HepG2 (cell line): ENCODE data around the gene ANKRD11. TPM values are rescaled to one million over a fixed set of nuclear protein-coding genes. Genes with fewer than 3 reads are reported as not detected.

Experiments
- ATAC-seq: fragments of 200-7000 bp; cut with Tn5 transposase; 3 replicates; pipeline ENCODE4 v1.9.1; 2020; ENCODE audit warnings: mild to moderate bottlenecking, moderate library complexity
- BruUV-seq: library from RNA; stranded (reverse); fragments of 400-500 nt; replicated peaks from 2 replicates; lab custom pipeline; 2021; lab: Mats Ljungman, UMichigan
- CTCF ChIA-PET: fragments of 300-600 bp; formaldehyde crosslinking; extraction: SDS; loops from one replicate; lab custom pipeline; 2021; ENCODE audit warnings: low total read pairs, inconsistent platforms, low intra/inter-chr PET ratio; lab: Yijun Ruan, JAX
- POLR2A ChIA-PET: fragments of 350-600 bp; sonication (Branson Sonifier 250); formaldehyde crosslinking; loops from one replicate; lab custom pipeline; 2020; ENCODE audit warnings: antibody characterized with exemption, inconsistent platforms; lab: Yijun Ruan, JAX
- DNase-seq: peaks from one replicate; pipeline ENCODE4 v3.0.0-alpha.2; 2015; ENCODE audit warnings: low spot score
- FAIRE-seq: peaks from 3 replicates; lab custom pipeline; 2011; peaks lifted over from hg19 to GRCh38; lab: Jason Lieb, UNC
- H2AFZ ChIP-seq: one replicate; pipeline ENCODE4 v1.6.1; 2011; ENCODE audit warnings: low read length, inconsistent platforms
- H3K27ac ChIP-seq: fragments of 300-600 bp; 3 replicates; pipeline ENCODE4 v1.8.0; 2011; ENCODE audit warnings: mixed run types, mild to moderate bottlenecking, mixed read lengths, low read length, inconsistent platforms; ENCODE audit not compliant: insufficient read depth; ENCODE audit errors: extremely low read length
- H3K27me3 ChIP-seq, 2 experiments: fragments of 200-600 bp in 1 of 2; 2 replicates in 1 of 2; 3 replicates in 1 of 2; pipeline versions ENCODE4 v1.6.0 to v1.8.0; 2011; ENCODE audit warnings: low read length in 2 of 2, mild to moderate bottlenecking in 2 of 2, moderate library complexity in 2 of 2, inconsistent platforms in 1 of 2; ENCODE audit not compliant: insufficient read depth in 2 of 2, control insufficient read depth in 1 of 2
- H3K36me3 ChIP-seq, 2 experiments: fragments of 200-600 bp in 1 of 2; replicated peaks in 1 of 2; 2 replicates in 1 of 2; 3 replicates in 1 of 2; pipeline versions ENCODE4 v1.5.1 to v1.8.0; 2011; ENCODE audit warnings: low read length in 2 of 2, inconsistent platforms in 1 of 2; ENCODE audit not compliant: insufficient read depth in 2 of 2, control insufficient read depth in 1 of 2
- H3K4me1 ChIP-seq: 2 replicates; pipeline ENCODE4 v1.5.1; 2012; ENCODE audit warnings: low read length, inconsistent platforms; ENCODE audit not compliant: insufficient read depth
- H3K4me2 ChIP-seq: 2 replicates; pipeline ENCODE4 v1.6.0; 2011; ENCODE audit warnings: low read depth, low read length, inconsistent platforms
- H3K4me3 ChIP-seq, 3 experiments: fragments of 200-600 bp in 1 of 3; sonication (generic), shearing (Covaris generic) in 1 of 3; replicated peaks in 1 of 3; 2 replicates each; pipeline ENCODE4 v1.5.1; 2011 to 2016; ENCODE audit warnings: low read length in 3 of 3, inconsistent platforms in 2 of 3, low read depth in 2 of 3, mild to moderate bottlenecking in 2 of 3, control low read depth in 1 of 3, mixed read lengths in 1 of 3; ENCODE audit not compliant: insufficient read depth in 1 of 3
- H3K79me2 ChIP-seq: one replicate; pipeline ENCODE4 v1.6.1; 2011; ENCODE audit warnings: low read length, inconsistent platforms; ENCODE audit not compliant: insufficient read depth
- H3K9ac ChIP-seq: 2 replicates; pipeline ENCODE4 v1.6.0; 2011; ENCODE audit warnings: mild to moderate bottlenecking, low read depth, low read length, inconsistent platforms; ENCODE audit not compliant: insufficient read depth
- H3K9me3 ChIP-seq: 2 replicates; pipeline ENCODE4 v1.5.1; 2012; ENCODE audit warnings: mild to moderate bottlenecking, low read length
- H4K20me1 ChIP-seq: 2 replicates; pipeline ENCODE4 v1.6.0; 2011; ENCODE audit warnings: inconsistent platforms, mild to moderate bottlenecking, low read length, moderate library complexity; ENCODE audit not compliant: insufficient read depth
- POLR2AphosphoS2 ChIP-seq: IDR thresholded peaks from 2 replicates; pipeline ENCODE4 v1.6.1; 2011; ENCODE audit warnings: low read depth, low read length, improper control_type of control experiment
- RBM22 ChIP-seq: fragments of 200-400 bp; formaldehyde crosslinking; optimal IDR thresholded peaks from 2 replicates; pipeline ENCODE3; 2017; ENCODE audit warnings: mild to moderate bottlenecking, low read length, moderate library complexity
- SYNCRIP ChIP-seq: fragments of 200-400 bp; formaldehyde crosslinking; IDR thresholded peaks from 2 replicates; pipeline ENCODE4 v1.6.1; 2018; ENCODE audit warnings: mild to moderate bottlenecking, low read depth, low read length; ENCODE audit not compliant: insufficient read depth
- ZNF263 ChIP-seq: sonication (generic); formaldehyde crosslinking; IDR thresholded peaks from 2 replicates; pipeline ENCODE4 v1.4.0; 2020; ENCODE audit warnings: missing genetic modification reagents
- ZNF614 ChIP-seq: IDR thresholded peaks from 2 replicates; pipeline ENCODE4 v1.6.1; 2018; ENCODE audit warnings: missing biosample characterization, missing genetic modification reagents, inconsistent platforms, borderline replicate concordance
- ZNF7 ChIP-seq: IDR thresholded peaks from 2 replicates; pipeline ENCODE4 v1.6.1; 2016; ENCODE audit warnings: missing biosample characterization, missing genetic modification reagents
- ZNF878 ChIP-seq: sonication (generic); formaldehyde crosslinking; IDR thresholded peaks from 2 replicates; pipeline ENCODE4 v1.8.1; 2023; ENCODE audit warnings: mild to moderate bottlenecking, missing genetic modification reagents, moderate library complexity
- WGBS: methylation state at CpG from one replicate; pipeline ENCODE4 v1.1.6; 2017; ENCODE audit warnings: low lambda C conversion rate; 5-methylcytosine and 5-hydroxymethylcytosine counted together
- in situ Hi-C: cut with HindIII; loops from 2 replicates; pipeline ENCODE4 v1.10.0; 2017; ENCODE audit warnings: low pct_unique_long_range_greater_than_20kb; ENCODE audit not compliant: extremely low pct_ligation_motif_present
- intact Hi-C: fragments of 100-400 bp; cut with micrococcal nuclease; formaldehyde crosslinking; loops from one replicate; pipeline ENCODE4 v1.10.0; 2022; ENCODE audit not compliant: unreplicated experiment
- polyA plus RNA-seq, 8 experiments: library from polyadenylated mRNA; depleted of rRNA in 3 of 8; stranded (reverse) in 7 of 8; unstranded in 1 of 8; fragments of >200 nt; fragmentation: Illumina TruSeq in 4 of 8; extraction: Trizol in 4 of 8; gene quantifications; 2 replicates each; pipeline versions ENCODE4 v1.2.1 to v1.2.3, GENCODE V29; 2011 to 2016; ENCODE audit warnings: low read depth in 4 of 8, missing spikeins in 1 of 8, mixed read lengths in 1 of 8; ENCODE audit not compliant: insufficient read depth in 1 of 8
- total RNA-seq, 5 experiments: library from RNA; depleted of rRNA; stranded (reverse); fragments of >200 nt; fragmentation: Illumina TruSeq; extraction: Trizol; gene quantifications; 2 replicates each; pipeline ENCODE4 v1.2.3, GENCODE V29; 2016; ENCODE audit warnings: low read depth in 1 of 5
- TF ChIP-seq, protein P1 (sequence below): sonication (generic); formaldehyde crosslinking; IDR thresholded peaks from 2 replicates; pipeline ENCODE4 v1.4.0; 2020; ENCODE audit warnings: missing genetic modification reagents, mild to moderate bottlenecking, borderline replicate concordance
- TF ChIP-seq, protein P2 (sequence below): sonication (generic); formaldehyde crosslinking; IDR thresholded peaks from 2 replicates; pipeline ENCODE4 v1.9.0; 2021; ENCODE audit warnings: missing genetic modification reagents, borderline replicate concordance
- TF ChIP-seq, protein P3 (sequence below): sonication (generic); formaldehyde crosslinking; IDR thresholded peaks from 2 replicates; pipeline ENCODE4 v1.4.0; 2020; ENCODE audit warnings: mild to moderate bottlenecking, missing genetic modification reagents, borderline replicate concordance

ANKRD11 gene
- total and polyA plus RNA-seq, 2 of the 13 experiments (the other 11 are each of a cell fraction or from before 2014, with no cell fraction given) = 21.4 to 38.4 TPM

DNA sequence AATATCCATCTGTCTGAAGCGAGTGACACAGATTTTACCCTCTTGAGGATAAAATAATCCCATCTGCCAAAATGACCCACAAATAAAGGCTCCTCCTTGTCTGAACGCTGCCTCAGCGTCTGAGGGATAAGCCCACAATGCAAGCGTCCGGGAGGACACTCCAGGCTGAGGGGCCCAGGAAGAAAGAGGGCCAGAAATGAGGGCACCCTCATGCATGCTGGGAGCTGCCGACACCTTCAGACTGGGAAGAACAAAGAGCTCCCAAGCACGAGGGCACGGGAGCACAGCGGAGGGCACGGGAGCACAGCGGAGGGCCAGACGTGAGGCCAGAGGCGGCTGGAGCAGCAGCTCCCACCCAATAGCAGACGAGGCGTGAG is 145.9 kb downstream of the ANKRD11 start:
- BruUV-seq = no TSS peak
- Histone ChIP-seq H4K20me1 (peaks cover 97% of the 10 kb centered on the region), H3K4me1 (peaks cover 56% of the 10 kb centered on the region), H3K9ac (no peak overlapping the region), H2AFZ (no peak overlapping the region), H3K36me3 (peaks cover 0 to 5% of the 10 kb centered on the region in 2 experiments; a peak in 2 of 5 replicates), H3K27ac (no peak overlapping the region), H3K9me3 (no peaks in the 10 kb centered on the region), H3K79me2 (peaks cover 99% of the 10 kb centered on the region), H3K4me2 (no peak overlapping the region), H3K27me3 (no peaks in the 10 kb centered on the region), H3K4me3 (no peak overlapping the region)
- no peak for FAIRE-seq
- intact Hi-C loops (no loop called here), in situ Hi-C loops (no loop called here)
- POLR2A ChIA-PET = no interaction called here
- CTCF ChIA-PET = no interaction called here
- DNase-seq = no peak
- ATAC-seq = no peak
- WGBS = 95% methylated on average over 15 of the region's 15 CpGs
- no peak for TF ChIP-seq ZNF614 (CRISPR knock-in tag)
- TF ChIP-seq ZNF263 (CRISPR knock-in tag) = peak; percentile 81
- no peak for TF ChIP-seq ZNF878
- TF ChIP-seq, protein P1, sequence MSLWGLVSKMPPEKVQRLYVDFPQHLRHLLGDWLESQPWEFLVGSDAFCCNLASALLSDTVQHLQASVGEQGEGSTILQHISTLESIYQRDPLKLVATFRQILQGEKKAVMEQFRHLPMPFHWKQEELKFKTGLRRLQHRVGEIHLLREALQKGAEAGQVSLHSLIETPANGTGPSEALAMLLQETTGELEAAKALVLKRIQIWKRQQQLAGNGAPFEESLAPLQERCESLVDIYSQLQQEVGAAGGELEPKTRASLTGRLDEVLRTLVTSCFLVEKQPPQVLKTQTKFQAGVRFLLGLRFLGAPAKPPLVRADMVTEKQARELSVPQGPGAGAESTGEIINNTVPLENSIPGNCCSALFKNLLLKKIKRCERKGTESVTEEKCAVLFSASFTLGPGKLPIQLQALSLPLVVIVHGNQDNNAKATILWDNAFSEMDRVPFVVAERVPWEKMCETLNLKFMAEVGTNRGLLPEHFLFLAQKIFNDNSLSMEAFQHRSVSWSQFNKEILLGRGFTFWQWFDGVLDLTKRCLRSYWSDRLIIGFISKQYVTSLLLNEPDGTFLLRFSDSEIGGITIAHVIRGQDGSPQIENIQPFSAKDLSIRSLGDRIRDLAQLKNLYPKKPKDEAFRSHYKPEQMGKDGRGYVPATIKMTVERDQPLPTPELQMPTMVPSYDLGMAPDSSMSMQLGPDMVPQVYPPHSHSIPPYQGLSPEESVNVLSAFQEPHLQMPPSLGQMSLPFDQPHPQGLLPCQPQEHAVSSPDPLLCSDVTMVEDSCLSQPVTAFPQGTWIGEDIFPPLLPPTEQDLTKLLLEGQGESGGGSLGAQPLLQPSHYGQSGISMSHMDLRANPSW (CRISPR knock-in tag) = no peak
- TF ChIP-seq SYNCRIP = no peak
- TF ChIP-seq, protein P2, sequence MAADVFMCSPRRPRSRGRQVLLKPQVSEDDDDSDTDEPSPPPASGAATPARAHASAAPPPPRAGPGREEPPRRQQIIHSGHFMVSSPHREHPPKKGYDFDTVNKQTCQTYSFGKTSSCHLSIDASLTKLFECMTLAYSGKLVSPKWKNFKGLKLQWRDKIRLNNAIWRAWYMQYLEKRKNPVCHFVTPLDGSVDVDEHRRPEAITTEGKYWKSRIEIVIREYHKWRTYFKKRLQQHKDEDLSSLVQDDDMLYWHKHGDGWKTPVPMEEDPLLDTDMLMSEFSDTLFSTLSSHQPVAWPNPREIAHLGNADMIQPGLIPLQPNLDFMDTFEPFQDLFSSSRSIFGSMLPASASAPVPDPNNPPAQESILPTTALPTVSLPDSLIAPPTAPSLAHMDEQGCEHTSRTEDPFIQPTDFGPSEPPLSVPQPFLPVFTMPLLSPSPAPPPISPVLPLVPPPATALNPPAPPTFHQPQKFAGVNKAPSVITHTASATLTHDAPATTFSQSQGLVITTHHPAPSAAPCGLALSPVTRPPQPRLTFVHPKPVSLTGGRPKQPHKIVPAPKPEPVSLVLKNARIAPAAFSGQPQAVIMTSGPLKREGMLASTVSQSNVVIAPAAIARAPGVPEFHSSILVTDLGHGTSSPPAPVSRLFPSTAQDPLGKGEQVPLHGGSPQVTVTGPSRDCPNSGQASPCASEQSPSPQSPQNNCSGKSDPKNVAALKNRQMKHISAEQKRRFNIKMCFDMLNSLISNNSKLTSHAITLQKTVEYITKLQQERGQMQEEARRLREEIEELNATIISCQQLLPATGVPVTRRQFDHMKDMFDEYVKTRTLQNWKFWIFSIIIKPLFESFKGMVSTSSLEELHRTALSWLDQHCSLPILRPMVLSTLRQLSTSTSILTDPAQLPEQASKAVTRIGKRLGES (CRISPR knock-in tag) = no peak
- no peak for TF ChIP-seq ZNF7 (CRISPR knock-in tag)
- no peak for TF ChIP-seq POLR2AphosphoS2
- TF ChIP-seq RBM22 = peak; percentile 74
- TF ChIP-seq, protein P3, sequence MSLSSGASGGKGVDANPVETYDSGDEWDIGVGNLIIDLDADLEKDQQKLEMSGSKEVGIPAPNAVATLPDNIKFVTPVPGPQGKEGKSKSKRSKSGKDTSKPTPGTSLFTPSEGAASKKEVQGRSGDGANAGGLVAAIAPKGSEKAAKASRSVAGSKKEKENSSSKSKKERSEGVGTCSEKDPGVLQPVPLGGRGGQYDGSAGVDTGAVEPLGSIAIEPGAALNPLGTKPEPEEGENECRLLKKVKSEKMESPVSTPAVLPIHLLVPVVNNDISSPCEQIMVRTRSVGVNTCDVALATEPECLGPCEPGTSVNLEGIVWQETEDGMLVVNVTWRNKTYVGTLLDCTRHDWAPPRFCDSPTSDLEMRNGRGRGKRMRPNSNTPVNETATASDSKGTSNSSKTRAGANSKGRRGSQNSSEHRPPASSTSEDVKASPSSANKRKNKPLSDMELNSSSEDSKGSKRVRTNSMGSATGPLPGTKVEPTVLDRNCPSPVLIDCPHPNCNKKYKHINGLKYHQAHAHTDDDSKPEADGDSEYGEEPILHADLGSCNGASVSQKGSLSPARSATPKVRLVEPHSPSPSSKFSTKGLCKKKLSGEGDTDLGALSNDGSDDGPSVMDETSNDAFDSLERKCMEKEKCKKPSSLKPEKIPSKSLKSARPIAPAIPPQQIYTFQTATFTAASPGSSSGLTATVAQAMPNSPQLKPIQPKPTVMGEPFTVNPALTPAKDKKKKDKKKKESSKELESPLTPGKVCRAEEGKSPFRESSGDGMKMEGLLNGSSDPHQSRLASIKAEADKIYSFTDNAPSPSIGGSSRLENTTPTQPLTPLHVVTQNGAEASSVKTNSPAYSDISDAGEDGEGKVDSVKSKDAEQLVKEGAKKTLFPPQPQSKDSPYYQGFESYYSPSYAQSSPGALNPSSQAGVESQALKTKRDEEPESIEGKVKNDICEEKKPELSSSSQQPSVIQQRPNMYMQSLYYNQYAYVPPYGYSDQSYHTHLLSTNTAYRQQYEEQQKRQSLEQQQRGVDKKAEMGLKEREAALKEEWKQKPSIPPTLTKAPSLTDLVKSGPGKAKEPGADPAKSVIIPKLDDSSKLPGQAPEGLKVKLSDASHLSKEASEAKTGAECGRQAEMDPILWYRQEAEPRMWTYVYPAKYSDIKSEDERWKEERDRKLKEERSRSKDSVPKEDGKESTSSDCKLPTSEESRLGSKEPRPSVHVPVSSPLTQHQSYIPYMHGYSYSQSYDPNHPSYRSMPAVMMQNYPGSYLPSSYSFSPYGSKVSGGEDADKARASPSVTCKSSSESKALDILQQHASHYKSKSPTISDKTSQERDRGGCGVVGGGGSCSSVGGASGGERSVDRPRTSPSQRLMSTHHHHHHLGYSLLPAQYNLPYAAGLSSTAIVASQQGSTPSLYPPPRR = no peak
